ENCODE results near the gene ZNF593. TPM values are rescaled to one million over a fixed set of nuclear protein-coding genes. Genes with fewer than 3 reads are reported as not detected.

ZNF593 gene
- total and polyA plus RNA-seq, 2 experiments from 2014 or later: 26.2 to 108 TPM

DNA sequence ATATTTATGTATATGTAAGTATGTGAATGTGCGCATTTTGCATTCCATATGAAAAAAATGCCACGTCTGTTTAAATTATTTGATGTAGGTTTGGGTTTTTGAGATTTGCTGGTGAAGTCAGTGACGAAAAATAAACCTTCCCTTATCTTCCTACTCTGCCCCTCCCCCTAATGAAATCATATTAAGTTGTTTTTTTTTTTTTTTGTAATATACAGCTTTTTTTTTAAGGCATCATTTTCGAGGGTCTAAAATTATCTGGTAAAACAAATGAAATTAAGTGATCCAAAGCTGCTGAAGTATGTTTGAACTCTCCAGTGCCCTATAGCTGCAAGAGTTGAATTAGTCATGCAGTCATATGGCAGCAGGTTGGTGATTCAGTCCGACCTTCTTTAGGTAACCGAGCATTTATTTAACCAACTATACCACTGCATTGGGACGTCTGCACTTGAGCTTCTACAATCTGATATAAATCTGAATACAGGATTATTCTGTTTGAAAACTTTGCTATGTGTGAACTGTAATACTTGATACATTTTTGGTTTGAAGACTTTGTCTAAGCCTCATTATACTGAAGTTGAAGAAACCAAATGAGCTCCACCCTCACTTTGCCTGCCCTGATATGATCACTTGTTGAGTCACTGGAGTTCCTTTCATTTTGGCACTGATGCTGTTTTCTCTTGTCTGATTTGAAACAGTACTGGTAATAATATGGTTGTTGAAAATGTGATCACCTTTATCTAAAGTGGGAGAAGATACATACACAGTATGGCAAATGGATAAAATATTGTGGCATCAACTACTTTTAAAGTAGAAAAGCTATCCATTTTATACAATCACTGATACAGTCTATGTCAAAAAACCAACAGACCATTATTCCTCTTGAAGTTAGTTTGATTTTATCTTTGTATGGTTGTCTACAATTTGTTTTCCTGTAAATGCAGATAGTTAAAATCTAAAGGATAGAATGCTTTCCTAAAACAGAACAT, 46.4 kb upstream of the ZNF593 start:
- H3K4me3 ChIP-seq: no peak overlapping the region
- H3K36me3 ChIP-seq (ENCODE audit: insufficient read depth): no peaks in the 10 kb centered on the region
- TF ChIP-seq POLR2AphosphoS5 (IDR thresholded peaks at IDR 0.05; ENCODE audit: low read depth) (no peak), NANOG (IDR thresholded peaks at IDR 0.05; ENCODE audit: borderline replicate concordance) (no peak), STAT1 (IDR thresholded peaks at IDR 0.05; ENCODE audit: unreplicated experiment) (no peak), ZNF331 (CRISPR knock-in tag; IDR thresholded peaks at IDR 0.05; ENCODE audit: low read depth) (no peak), CREB1 (CRISPR knock-in tag; IDR thresholded peaks at IDR 0.05; ENCODE audit: low read depth) (no peak), ZNF114 (CRISPR knock-in tag; IDR thresholded peaks at IDR 0.05) (no peak), EZH2phosphoT487 (IDR thresholded peaks at IDR 0.05; ENCODE audit: unreplicated experiment) (no peak), JUNB (IDR thresholded peaks at IDR 0.05; ENCODE audit: unreplicated experiment) (no peak), EZH2 (IDR thresholded peaks at IDR 0.05; ENCODE audit: low read depth, unreplicated experiment) (no peak)
- TF ChIP-seq, protein P1, sequence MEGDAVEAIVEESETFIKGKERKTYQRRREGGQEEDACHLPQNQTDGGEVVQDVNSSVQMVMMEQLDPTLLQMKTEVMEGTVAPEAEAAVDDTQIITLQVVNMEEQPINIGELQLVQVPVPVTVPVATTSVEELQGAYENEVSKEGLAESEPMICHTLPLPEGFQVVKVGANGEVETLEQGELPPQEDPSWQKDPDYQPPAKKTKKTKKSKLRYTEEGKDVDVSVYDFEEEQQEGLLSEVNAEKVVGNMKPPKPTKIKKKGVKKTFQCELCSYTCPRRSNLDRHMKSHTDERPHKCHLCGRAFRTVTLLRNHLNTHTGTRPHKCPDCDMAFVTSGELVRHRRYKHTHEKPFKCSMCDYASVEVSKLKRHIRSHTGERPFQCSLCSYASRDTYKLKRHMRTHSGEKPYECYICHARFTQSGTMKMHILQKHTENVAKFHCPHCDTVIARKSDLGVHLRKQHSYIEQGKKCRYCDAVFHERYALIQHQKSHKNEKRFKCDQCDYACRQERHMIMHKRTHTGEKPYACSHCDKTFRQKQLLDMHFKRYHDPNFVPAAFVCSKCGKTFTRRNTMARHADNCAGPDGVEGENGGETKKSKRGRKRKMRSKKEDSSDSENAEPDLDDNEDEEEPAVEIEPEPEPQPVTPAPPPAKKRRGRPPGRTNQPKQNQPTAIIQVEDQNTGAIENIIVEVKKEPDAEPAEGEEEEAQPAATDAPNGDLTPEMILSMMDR (conservative IDR thresholded peaks at IDR 0.05; ENCODE audit: low read depth in 2 of 2): no peak
- TF ChIP-seq, protein P2, sequence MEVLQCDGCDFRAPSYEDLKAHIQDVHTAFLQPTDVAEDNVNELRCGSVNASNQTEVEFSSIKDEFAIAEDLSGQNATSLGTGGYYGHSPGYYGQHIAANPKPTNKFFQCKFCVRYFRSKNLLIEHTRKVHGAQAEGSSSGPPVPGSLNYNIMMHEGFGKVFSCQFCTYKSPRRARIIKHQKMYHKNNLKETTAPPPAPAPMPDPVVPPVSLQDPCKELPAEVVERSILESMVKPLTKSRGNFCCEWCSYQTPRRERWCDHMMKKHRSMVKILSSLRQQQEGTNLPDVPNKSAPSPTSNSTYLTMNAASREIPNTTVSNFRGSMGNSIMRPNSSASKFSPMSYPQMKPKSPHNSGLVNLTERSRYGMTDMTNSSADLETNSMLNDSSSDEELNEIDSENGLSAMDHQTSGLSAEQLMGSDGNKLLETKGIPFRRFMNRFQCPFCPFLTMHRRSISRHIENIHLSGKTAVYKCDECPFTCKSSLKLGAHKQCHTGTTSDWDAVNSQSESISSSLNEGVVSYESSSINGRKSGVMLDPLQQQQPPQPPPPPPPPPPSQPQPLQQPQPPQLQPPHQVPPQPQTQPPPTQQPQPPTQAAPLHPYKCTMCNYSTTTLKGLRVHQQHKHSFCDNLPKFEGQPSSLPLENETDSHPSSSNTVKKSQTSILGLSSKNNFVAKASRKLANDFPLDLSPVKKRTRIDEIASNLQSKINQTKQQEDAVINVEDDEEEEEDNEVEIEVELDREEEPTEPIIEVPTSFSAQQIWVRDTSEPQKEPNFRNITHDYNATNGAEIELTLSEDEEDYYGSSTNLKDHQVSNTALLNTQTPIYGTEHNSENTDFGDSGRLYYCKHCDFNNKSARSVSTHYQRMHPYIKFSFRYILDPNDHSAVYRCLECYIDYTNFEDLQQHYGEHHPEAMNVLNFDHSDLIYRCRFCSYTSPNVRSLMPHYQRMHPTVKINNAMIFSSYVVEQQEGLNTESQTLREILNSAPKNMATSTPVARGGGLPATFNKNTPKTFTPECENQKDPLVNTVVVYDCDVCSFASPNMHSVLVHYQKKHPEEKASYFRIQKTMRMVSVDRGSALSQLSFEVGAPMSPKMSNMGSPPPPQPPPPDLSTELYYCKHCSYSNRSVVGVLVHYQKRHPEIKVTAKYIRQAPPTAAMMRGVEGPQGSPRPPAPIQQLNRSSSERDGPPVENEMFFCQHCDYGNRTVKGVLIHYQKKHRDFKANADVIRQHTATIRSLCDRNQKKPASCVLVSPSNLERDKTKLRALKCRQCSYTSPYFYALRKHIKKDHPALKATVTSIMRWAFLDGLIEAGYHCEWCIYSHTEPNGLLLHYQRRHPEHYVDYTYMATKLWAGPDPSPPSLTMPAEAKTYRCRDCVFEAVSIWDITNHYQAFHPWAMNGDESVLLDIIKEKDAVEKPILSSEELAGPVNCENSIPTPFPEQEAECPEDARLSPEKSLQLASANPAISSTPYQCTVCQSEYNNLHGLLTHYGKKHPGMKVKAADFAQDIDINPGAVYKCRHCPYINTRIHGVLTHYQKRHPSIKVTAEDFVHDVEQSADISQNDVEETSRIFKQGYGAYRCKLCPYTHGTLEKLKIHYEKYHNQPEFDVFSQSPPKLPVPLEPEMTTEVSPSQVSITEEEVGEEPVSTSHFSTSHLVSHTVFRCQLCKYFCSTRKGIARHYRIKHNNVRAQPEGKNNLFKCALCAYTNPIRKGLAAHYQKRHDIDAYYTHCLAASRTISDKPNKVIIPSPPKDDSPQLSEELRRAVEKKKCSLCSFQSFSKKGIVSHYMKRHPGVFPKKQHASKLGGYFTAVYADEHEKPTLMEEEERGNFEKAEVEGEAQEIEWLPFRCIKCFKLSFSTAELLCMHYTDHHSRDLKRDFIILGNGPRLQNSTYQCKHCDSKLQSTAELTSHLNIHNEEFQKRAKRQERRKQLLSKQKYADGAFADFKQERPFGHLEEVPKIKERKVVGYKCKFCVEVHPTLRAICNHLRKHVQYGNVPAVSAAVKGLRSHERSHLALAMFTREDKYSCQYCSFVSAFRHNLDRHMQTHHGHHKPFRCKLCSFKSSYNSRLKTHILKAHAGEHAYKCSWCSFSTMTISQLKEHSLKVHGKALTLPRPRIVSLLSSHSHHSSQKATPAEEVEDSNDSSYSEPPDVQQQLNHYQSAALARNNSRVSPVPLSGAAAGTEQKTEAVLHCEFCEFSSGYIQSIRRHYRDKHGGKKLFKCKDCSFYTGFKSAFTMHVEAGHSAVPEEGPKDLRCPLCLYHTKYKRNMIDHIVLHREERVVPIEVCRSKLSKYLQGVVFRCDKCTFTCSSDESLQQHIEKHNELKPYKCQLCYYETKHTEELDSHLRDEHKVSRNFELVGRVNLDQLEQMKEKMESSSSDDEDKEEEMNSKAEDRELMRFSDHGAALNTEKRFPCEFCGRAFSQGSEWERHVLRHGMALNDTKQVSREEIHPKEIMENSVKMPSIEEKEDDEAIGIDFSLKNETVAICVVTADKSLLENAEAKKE (CRISPR knock-in tag; IDR thresholded peaks at IDR 0.05): no peak
- TF ChIP-seq, protein P3, sequence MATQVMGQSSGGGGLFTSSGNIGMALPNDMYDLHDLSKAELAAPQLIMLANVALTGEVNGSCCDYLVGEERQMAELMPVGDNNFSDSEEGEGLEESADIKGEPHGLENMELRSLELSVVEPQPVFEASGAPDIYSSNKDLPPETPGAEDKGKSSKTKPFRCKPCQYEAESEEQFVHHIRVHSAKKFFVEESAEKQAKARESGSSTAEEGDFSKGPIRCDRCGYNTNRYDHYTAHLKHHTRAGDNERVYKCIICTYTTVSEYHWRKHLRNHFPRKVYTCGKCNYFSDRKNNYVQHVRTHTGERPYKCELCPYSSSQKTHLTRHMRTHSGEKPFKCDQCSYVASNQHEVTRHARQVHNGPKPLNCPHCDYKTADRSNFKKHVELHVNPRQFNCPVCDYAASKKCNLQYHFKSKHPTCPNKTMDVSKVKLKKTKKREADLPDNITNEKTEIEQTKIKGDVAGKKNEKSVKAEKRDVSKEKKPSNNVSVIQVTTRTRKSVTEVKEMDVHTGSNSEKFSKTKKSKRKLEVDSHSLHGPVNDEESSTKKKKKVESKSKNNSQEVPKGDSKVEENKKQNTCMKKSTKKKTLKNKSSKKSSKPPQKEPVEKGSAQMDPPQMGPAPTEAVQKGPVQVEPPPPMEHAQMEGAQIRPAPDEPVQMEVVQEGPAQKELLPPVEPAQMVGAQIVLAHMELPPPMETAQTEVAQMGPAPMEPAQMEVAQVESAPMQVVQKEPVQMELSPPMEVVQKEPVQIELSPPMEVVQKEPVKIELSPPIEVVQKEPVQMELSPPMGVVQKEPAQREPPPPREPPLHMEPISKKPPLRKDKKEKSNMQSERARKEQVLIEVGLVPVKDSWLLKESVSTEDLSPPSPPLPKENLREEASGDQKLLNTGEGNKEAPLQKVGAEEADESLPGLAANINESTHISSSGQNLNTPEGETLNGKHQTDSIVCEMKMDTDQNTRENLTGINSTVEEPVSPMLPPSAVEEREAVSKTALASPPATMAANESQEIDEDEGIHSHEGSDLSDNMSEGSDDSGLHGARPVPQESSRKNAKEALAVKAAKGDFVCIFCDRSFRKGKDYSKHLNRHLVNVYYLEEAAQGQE (IDR thresholded peaks at IDR 0.05; ENCODE audit: unreplicated experiment): no peak
- TF ChIP-seq, protein P4, sequence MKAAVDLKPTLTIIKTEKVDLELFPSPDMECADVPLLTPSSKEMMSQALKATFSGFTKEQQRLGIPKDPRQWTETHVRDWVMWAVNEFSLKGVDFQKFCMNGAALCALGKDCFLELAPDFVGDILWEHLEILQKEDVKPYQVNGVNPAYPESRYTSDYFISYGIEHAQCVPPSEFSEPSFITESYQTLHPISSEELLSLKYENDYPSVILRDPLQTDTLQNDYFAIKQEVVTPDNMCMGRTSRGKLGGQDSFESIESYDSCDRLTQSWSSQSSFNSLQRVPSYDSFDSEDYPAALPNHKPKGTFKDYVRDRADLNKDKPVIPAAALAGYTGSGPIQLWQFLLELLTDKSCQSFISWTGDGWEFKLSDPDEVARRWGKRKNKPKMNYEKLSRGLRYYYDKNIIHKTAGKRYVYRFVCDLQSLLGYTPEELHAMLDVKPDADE (IDR thresholded peaks at IDR 0.05): no peak
- H3K79me2 ChIP-seq (replicated peaks; ENCODE audit: insufficient read depth): no peaks in the 10 kb centered on the region
- no peaks in the 10 kb centered on the region for H3K27me3 Mint-ChIP-seq (ENCODE audit: insufficient read depth, low read depth, poor library complexity)
- no peaks in the 10 kb centered on the region for H3K4me1 ChIP-seq (ENCODE audit: insufficient read depth)
- DNase-seq (ENCODE audit: low spot score) (no peak), ATAC-seq (no peak)
- H3K36me3 Mint-ChIP-seq (ENCODE audit: low read depth): 0 out of 3 replicates have a peak, but pooled peaks cover 4% of the 10 kb centered on the region
- no peaks in the 10 kb centered on the region for H3F3A ChIP-seq (replicated peaks; ENCODE audit: low read depth)
- no peak overlapping the region for H3K27ac Mint-ChIP-seq
- H4K20me1 ChIP-seq (replicated peaks; ENCODE audit: insufficient read depth): no peaks in the 10 kb centered on the region; the same call in none of the 2 replicates
- H3K27ac ChIP-seq (ENCODE audit: low read depth): no peak overlapping the region
- no peak overlapping the region for H3K4me3 Mint-ChIP-seq
- H3K4me2 ChIP-seq: no peak overlapping the region
- H3K27me3 ChIP-seq (ENCODE audit: insufficient read depth): no peaks in the 10 kb centered on the region
- H2AFZ ChIP-seq: no peak overlapping the region
- peaks cover 13% of the 10 kb centered on the region; the same call in 2 of the 3 replicates for H3K4me1 Mint-ChIP-seq
- no peaks in the 10 kb centered on the region for H3K9me3 Mint-ChIP-seq
- H3K9me2 ChIP-seq (ENCODE audit: insufficient read depth): no peaks in the 10 kb centered on the region
